Pancreas (tissue), 10 donors: ENCODE results near the gene MRGPRF. TPM values are rescaled to one million over a fixed set of nuclear protein-coding genes. Genes with fewer than 3 reads are reported as not detected.

Experiments used
- ATAC-seq, 4 donors: fragments of 200-7000 bp; cut with Tn5 transposase; one replicate each; pipeline versions ENCODE4 v1.8.0 to v1.9.1; 2020; ENCODE audit warnings: mild to moderate bottlenecking in 4 of 4, moderate library complexity in 4 of 4
- DNase-seq, 6 donors: peaks; one replicate each; pipeline ENCODE4 v3.0.0-alpha.2; 2020
- FAIRE-seq: peaks from 2 replicates; lab custom pipeline; 2012; peaks lifted over from hg19 to GRCh38; lab: Jason Lieb, UNC
- H3K27ac ChIP-seq, 4 donors: fragments of 200-600 bp; sonication (generic); 1 replicate in 3 of 4; 2 replicates in 1 of 4; pipeline versions ENCODE4 v1.5.0 to v1.8.0; 2020
- H3K27me3 ChIP-seq, 4 donors: fragments of 200-600 bp; one replicate each; pipeline ENCODE4 v1.8.0; 2021
- H3K36me3 ChIP-seq, 3 donors: fragments of 200-600 bp; sonication (generic) in 1 of 3; one replicate each; pipeline versions ENCODE4 v1.5.0 to v1.8.0; 2020 to 2021
- H3K4me1 ChIP-seq, 3 donors: fragments of 200-600 bp; one replicate each; pipeline ENCODE4 v1.8.0; 2021
- H3K4me3 ChIP-seq, 4 donors: fragments of 200-600 bp; sonication (generic) in 2 of 4; one replicate each; pipeline versions ENCODE4 v1.5.0 to v1.8.0; 2020 to 2021
- H3K9me3 ChIP-seq, 4 donors: fragments of 200-600 bp; one replicate each; pipeline ENCODE4 v1.8.0; 2021
- CTCF ChIP-seq, 4 donors: fragments of 200-600 bp; sonication (generic) in 3 of 4; IDR thresholded peaks; one replicate each; pipeline versions ENCODE4 v1.5.0 to v1.8.0; 2021; ENCODE audit warnings: antibody characterized with exemption in 4 of 4
- WGBS, 2 donors: extraction: QIAGEN DNeasy Blood & Tissue Kit; methylation state at CpG; one replicate each; pipeline ENCODE4 v1.1.7; 2013; 5-methylcytosine and 5-hydroxymethylcytosine counted together
- intact Hi-C, 3 donors: fragments of 100-400 bp; cut with DNase I; formaldehyde crosslinking; loops; one replicate each; pipeline versions ENCODE4 v1.11.1 to v1.14.2; 2022
- polyA plus RNA-seq, 2 donors: library from polyadenylated mRNA; stranded (reverse); fragments of 200-250 nt; gene quantifications; one replicate each; pipeline ENCODE4 v1.2.3, GENCODE V29; 2013
- total RNA-seq, 6 donors: library from RNA; stranded (reverse); fragmentation: NEBNext Ultra II Directional in 4 of 6; extraction: Animal tissue kit (Norgen Biotek cat#: 25700) in 4 of 6; gene quantifications; one replicate each; pipeline versions ENCODE4 v1.2.1 to v1.2.4, GENCODE V29; 2021 to 2023
- donor health status: healthy with polysubstance abuse.
- donor health status: DM: no; HTN: no; CAD: no; lungs with moderate emphysema.
- donor health status: DM: no; HTN: no; CAD: no.
- donor health status: control.
- donor health status: control.
- donor health status: Bipolar disorder and iron deficiency.
- donor health status: DM: yes; HTN: yes; CAD: no.
- donor health status: DM: no; HTN: no; CAD: no.
- donor health status: DM: no; HTN: no; CAD: no.
- donor health status: DM: yes; HTN: yes; CAD: no.

Gene MRGPRF, protein sequence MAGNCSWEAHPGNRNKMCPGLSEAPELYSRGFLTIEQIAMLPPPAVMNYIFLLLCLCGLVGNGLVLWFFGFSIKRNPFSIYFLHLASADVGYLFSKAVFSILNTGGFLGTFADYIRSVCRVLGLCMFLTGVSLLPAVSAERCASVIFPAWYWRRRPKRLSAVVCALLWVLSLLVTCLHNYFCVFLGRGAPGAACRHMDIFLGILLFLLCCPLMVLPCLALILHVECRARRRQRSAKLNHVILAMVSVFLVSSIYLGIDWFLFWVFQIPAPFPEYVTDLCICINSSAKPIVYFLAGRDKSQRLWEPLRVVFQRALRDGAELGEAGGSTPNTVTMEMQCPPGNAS
- total RNA-seq (1 to 10 TPM in 4 of 6 donors, under 1 TPM in 2; 0.37 to 2.5 (median 1.4) TPM), polyA plus RNA-seq (1 to 10 TPM; 4.0 to 4.2 TPM)

- H3K27ac ChIP-seq, result peak within 1 kb of the TSS in 1 of 4 donors; percentile 28
- WGBS, 2 donors, result 15 to 26% methylated on average over 41 to 43 of the region's 43 CpGs
- no peaks in the 10 kb centered on the region for H3K4me1 ChIP-seq
- peak in 3 of 4 donors; percentile 27 to 37 (median 35) for ATAC-seq
- no peak for TF ChIP-seq CTCF (IDR thresholded peaks at IDR 0.05)
- no peaks in the 10 kb centered on the region for H3K9me3 ChIP-seq
- peak within 1 kb of the TSS in 2 of 4 donors; percentile 2 to 29 for H3K4me3 ChIP-seq
- peak in 5 of 6 donors; percentile 33 to 65 (median 48) for DNase-seq
- H3K36me3 ChIP-seq, result no peaks in the 10 kb centered on the region
- intact Hi-C loops, result no loop called here
- no peak for FAIRE-seq
- H3K27me3 ChIP-seq, result peaks cover 0 to 3% (median 0%) of the 10 kb centered on the region in 4 donors
Measured at GRCh38 chr11:69013009-69013951, at the start of gene MRGPRF. TSS of gene MRGPRF (minus strand) at chr11:69013246. CDS start at chr11:69009901, 3,345 bp downstream.

- no peak for TF ChIP-seq CTCF (IDR thresholded peaks at IDR 0.05)
- WGBS, 2 donors, result 93% methylated on average over 15 of the region's 15 CpGs
- intact Hi-C loops, result no loop called here
- no peak for ATAC-seq
- no peak overlapping the region for H3K4me3 ChIP-seq
- no peaks in the 10 kb centered on the region for H3K4me1 ChIP-seq
- no peaks in the 10 kb centered on the region for H3K27me3 ChIP-seq
- no peaks in the 10 kb centered on the region for H3K36me3 ChIP-seq
- no peaks in the 10 kb centered on the region for H3K9me3 ChIP-seq
- H3K27ac ChIP-seq, result no peak overlapping the region
- DNase-seq, result peak in 1 of 6 donors; percentile 48
- FAIRE-seq, result no peak
Measured at GRCh38 chr11:69062169-69062855, 49.3 kb upstream of the MRGPRF start.

DNA sequence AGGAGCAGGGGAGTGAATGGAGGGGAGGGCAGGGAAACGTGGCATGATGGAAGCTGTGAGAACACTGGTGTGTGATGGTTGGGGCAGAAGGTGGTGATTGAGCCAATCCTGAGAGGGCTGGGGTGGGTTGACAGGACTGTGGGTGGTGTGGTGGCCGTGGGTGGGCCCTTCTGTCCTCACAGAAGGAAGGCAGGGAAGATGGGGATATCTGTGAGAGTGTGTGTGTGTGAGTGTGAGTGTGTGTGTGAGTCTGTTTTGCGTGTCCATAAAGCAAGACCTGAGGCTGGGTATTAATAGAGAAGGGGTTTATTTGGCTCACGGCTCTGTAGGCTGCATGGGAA, 48.6 kb upstream of the MRGPRF start:
- FAIRE-seq (no peak), ATAC-seq (no peak), DNase-seq (no peak)
- H3K4me3 ChIP-seq, result no peak overlapping the region
- TF ChIP-seq CTCF (IDR thresholded peaks at IDR 0.05), result no peak
- no peaks in the 10 kb centered on the region for H3K9me3 ChIP-seq
- H3K27ac ChIP-seq, result no peak overlapping the region
- H3K36me3 ChIP-seq, result no peaks in the 10 kb centered on the region
- no peaks in the 10 kb centered on the region for H3K27me3 ChIP-seq
- intact Hi-C loops, result no loop called here
- no peaks in the 10 kb centered on the region for H3K4me1 ChIP-seq
- WGBS, 2 donors, result 82 to 83% methylated on average over 4 of the region's 4 CpGs

- intact Hi-C loops, result no loop called here
- Histone ChIP-seq H3K27ac (no peak overlapping the region), H3K9me3 (no peaks in the 10 kb centered on the region), H3K4me1 (no peaks in the 10 kb centered on the region), H3K27me3 (no peaks in the 10 kb centered on the region), H3K4me3 (no peak overlapping the region), H3K36me3 (no peaks in the 10 kb centered on the region)
- no peak for ATAC-seq
- no peak for DNase-seq
- 85 to 87% methylated on average over 25 of the region's 25 CpGs for WGBS, 2 donors
- FAIRE-seq, result no peak
- no peak for TF ChIP-seq CTCF (IDR thresholded peaks at IDR 0.05)
Measured at GRCh38 chr11:69060806-69061712, 48.0 kb upstream of the MRGPRF start.
